Measurements from ENCODE around the gene LLCFC1.
A peak's percentile ranks its signal among the peaks of the same experiment; 100 is the strongest.

The LLCFC1 gene

DNA sequence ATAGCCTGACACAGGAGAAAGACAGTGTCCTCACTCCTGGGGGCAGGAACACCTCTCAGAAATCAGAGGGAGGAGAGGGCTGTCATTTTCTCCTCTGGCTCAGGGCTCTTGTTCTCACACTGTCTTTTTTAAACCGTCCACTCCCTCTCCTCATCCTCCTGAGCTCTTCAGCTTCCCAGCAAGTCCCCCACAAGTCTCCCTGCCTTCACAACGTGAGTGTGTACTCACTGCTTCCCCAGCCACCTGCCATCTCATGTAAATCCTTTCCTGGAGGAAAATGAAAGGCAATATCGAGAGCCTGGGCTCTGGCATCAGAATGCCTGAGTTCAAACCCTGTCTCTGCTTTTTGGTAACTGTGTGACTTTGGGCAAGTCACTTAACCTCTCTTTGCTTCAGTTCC, 5.7 kb downstream of the LLCFC1 start:
- Histone ChIP-seq H3K36me3 (ENCODE audit: insufficient read depth, low read length) (no peaks in the 10 kb centered on the region), H3K9me3 (ENCODE audit: insufficient read depth, low read depth, low read length) (no peaks in the 10 kb centered on the region), H3K9ac (ENCODE audit: low read depth, low read length) (no peak overlapping the region), H3K4me3 (ENCODE audit: low read length) (no peak overlapping the region), H3K27ac (ENCODE audit: low read depth, low read length) (no peak overlapping the region), H3K4me1 (ENCODE audit: insufficient read depth, low read length) (no peaks in the 10 kb centered on the region), H3K27me3 (ENCODE audit: insufficient read depth, low read length) (no peaks in the 10 kb centered on the region)
- WGBS = 86% methylated on average over 3 of the region's 3 CpGs

DNA sequence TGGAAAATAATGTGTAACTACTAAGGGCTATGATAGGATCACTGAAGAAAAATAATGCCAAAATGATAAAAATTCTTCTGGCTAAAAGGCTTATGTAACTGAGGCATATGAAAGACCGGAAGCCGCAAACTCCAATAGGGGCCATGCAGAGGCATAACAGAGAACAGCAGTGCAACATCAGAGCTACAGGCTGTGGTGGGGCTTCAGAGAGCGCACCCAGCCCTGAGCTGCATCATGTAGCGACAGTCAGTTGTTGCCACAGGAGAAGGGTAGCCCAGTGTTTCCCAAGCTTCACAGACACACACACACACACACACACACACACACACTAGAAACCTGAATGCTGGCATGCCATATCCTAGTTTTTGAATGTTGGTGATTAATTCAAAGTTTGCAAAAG, 9.3 kb downstream of the LLCFC1 start:
- Histone ChIP-seq H3K4me3 (ENCODE audit: low read length) (no peak overlapping the region), H3K27me3 (ENCODE audit: insufficient read depth, low read length) (no peaks in the 10 kb centered on the region), H3K4me1 (ENCODE audit: insufficient read depth, low read length) (no peaks in the 10 kb centered on the region), H3K9me3 (ENCODE audit: insufficient read depth, low read depth, low read length) (no peaks in the 10 kb centered on the region), H3K27ac (ENCODE audit: low read depth, low read length) (no peak overlapping the region), H3K9ac (ENCODE audit: low read depth, low read length) (no peak overlapping the region), H3K36me3 (ENCODE audit: insufficient read depth, low read length) (no peaks in the 10 kb centered on the region)
- 92% methylated on average over 4 of the region's 4 CpGs for WGBS

DNA sequence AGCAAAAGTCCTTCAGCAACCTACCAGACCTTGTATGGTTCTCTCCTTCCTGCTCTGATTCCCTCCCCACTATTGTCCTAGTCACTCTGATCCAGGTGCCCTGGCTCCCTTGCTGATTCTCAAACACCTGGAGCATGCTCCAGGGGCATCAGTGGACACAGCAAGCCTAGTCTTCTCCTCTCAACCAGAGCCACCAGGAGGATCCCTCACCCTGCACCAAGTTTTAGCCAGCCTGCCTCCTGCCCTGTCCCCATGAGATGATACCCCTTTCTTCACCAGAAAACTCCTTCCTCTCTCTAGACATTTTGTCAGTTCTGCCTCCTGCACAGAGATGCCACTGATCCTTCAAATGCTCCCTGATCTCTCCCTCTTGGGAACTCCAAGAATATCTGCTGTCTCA, 11.0 kb downstream of the LLCFC1 start:
- Histone ChIP-seq H3K4me1 (ENCODE audit: insufficient read depth, low read length) (no peaks in the 10 kb centered on the region), H3K9ac (ENCODE audit: low read depth, low read length) (no peak overlapping the region), H3K9me3 (ENCODE audit: insufficient read depth, low read depth, low read length) (peaks cover 6% of the 10 kb centered on the region), H3K27ac (ENCODE audit: low read depth, low read length) (no peak overlapping the region), H3K4me3 (ENCODE audit: low read length) (no peak overlapping the region), H3K27me3 (ENCODE audit: insufficient read depth, low read length) (no peaks in the 10 kb centered on the region), H3K36me3 (ENCODE audit: insufficient read depth, low read length) (no peaks in the 10 kb centered on the region)

DNA sequence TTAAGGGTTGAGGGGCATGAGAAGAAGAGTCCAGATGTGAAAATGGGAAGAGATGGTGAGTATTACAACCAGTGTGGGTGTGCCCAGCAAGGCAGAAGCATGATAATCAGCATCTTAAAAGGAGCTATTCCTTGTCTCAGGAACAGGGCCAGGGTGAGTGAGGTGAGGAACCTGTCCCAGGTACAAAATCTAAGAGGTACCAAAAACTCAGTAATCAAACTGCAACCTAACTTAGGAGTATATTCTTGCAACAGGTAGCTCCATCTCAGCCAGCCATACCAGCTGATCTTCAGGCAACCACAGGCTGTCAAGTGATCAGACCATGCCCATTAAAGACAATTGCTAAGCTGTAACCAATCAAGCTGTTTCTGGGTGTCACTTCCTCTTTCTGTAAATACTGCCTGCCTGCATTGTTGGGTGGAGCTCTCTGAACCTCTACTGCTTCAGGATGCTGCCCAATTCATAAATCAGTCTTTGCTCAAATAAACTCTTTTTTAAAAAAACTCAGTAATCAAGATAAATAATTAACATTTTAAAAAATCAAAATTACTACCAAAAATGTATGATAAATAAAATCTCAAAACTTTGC, 15.5 kb downstream of the LLCFC1 start:
- no peak overlapping the region for H3K9ac ChIP-seq (ENCODE audit: low read depth, low read length)
- no peaks in the 10 kb centered on the region for H3K36me3 ChIP-seq (ENCODE audit: insufficient read depth, low read length)
- H3K4me1 ChIP-seq (ENCODE audit: insufficient read depth, low read length) = peaks cover 28% of the 10 kb centered on the region
- no peaks in the 10 kb centered on the region for H3K27me3 ChIP-seq (ENCODE audit: insufficient read depth, low read length)
- H3K4me3 ChIP-seq (ENCODE audit: low read length) = no peak overlapping the region
- H3K9me3 ChIP-seq (ENCODE audit: insufficient read depth, low read depth, low read length) = peaks cover 11% of the 10 kb centered on the region
- H3K27ac ChIP-seq (ENCODE audit: low read depth, low read length) = no peak overlapping the region

DNA sequence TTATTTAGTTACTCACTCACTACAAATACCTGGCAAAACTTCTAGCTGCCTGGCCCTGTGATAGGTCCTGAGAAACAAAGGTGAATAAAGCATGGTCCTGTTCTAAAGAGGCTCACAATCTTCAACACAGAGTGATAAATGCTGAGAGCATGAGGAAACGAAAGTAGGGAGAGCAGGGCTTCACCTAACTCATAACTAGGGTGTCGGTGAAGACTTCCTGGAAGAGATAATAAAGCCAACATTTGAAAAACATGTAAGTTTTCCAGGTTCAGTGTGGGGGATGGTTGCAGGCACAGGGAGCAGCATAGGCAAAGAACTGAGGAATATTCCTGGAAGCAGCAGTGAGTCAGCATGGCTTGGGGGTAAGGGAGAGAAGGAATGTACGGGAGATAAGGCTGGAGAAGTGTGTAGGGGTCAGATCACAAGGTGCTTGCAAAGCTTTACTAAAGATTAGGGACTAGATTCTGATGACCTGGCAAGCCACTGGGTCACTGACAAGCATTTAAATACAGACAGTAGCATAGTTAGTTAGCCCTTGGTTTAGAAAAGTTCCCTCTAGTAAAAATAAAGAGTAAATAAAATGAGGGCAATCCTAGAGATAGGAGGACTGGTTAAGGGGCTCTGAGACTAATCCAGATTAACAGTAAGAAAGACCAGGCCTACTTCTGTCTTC, 17.8 kb downstream of the LLCFC1 start:
- H3K9ac ChIP-seq (ENCODE audit: low read depth, low read length) = no peak overlapping the region

DNA sequence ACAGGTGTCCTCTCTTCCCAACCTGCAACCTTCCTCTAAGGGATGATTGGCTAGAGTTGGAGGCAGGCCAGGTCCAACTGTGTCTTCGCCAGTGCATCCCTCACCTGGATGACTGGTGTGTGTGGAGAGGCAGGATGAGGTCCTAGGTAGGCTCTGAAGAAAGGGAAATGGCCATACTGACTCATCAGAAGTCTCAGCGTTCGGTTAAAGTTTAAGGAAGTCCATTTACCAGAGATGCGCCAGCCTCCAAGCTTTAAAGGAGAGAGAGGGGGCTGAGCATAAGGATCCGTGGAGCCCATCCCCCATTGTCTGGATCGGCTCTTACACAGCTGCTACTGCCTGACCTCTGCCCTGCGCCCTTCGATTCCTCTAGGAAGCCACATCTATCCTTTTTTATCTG, 18.4 kb downstream of the LLCFC1 start:
- H3K36me3 ChIP-seq (ENCODE audit: insufficient read depth, low read length) = no peaks in the 10 kb centered on the region
- WGBS = 81% methylated on average over 8 of the region's 8 CpGs

More for the DNA sequence above, 17.8 kb downstream of the LLCFC1 start:
- no peak overlapping the region for H3K4me3 ChIP-seq (ENCODE audit: low read length)
- no peak overlapping the region; the same call in 1 of the 2 replicates for H3K27ac ChIP-seq (ENCODE audit: low read depth, low read length)
- peaks cover 11% of the 10 kb centered on the region for H3K9me3 ChIP-seq (ENCODE audit: insufficient read depth, low read depth, low read length)
- peaks cover 36% of the 10 kb centered on the region for H3K4me1 ChIP-seq (ENCODE audit: insufficient read depth, low read length)
- 80% methylated on average over 3 of the region's 3 CpGs for WGBS
- H3K27me3 ChIP-seq (ENCODE audit: insufficient read depth, low read length) = no peaks in the 10 kb centered on the region
- no peaks in the 10 kb centered on the region for H3K36me3 ChIP-seq (ENCODE audit: insufficient read depth, low read length)

DNA sequence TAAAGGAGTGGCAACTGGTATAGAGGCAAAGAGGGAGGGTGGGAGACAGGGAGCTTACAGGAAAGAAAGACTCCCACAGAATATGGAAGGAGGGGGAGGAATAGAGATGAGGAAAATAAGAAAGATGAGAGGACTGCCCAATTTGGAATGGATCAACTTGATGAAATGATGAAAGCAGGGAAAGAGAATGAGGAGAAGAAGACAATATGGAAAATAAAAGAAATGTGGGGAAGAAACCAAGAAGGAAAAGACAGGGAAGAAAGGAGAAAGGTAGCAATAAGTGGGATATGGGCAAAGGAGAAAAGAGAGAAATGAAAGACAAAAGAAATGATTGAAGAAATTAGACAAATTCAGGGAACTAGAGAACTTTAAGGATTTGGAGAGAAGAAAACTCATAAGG, 19.9 kb downstream of the LLCFC1 start:
- no peaks in the 10 kb centered on the region for H3K36me3 ChIP-seq (ENCODE audit: insufficient read depth, low read length)
- H3K9ac ChIP-seq (ENCODE audit: low read depth, low read length) = no peak overlapping the region
- H3K27ac ChIP-seq (ENCODE audit: low read depth, low read length) = peak overlapping the region; percentile 34; the same call in 1 of the 2 replicates
- H3K4me1 ChIP-seq (ENCODE audit: insufficient read depth, low read length) = peaks cover 49% of the 10 kb centered on the region
- H3K27me3 ChIP-seq (ENCODE audit: insufficient read depth, low read length) = no peaks in the 10 kb centered on the region
- H3K9me3 ChIP-seq (ENCODE audit: insufficient read depth, low read depth, low read length) = peaks cover 11% of the 10 kb centered on the region
- no peak overlapping the region for H3K4me3 ChIP-seq (ENCODE audit: low read length)

More for the DNA sequence above, 18.4 kb downstream of the LLCFC1 start:
- Histone ChIP-seq H3K27ac (ENCODE audit: low read depth, low read length) (no peak overlapping the region), H3K27me3 (ENCODE audit: insufficient read depth, low read length) (no peaks in the 10 kb centered on the region), H3K9me3 (ENCODE audit: insufficient read depth, low read depth, low read length) (peaks cover 11% of the 10 kb centered on the region), H3K9ac (ENCODE audit: low read depth, low read length) (no peak overlapping the region), H3K4me1 (ENCODE audit: insufficient read depth, low read length) (peaks cover 42% of the 10 kb centered on the region), H3K4me3 (ENCODE audit: low read length) (no peak overlapping the region)

DNA sequence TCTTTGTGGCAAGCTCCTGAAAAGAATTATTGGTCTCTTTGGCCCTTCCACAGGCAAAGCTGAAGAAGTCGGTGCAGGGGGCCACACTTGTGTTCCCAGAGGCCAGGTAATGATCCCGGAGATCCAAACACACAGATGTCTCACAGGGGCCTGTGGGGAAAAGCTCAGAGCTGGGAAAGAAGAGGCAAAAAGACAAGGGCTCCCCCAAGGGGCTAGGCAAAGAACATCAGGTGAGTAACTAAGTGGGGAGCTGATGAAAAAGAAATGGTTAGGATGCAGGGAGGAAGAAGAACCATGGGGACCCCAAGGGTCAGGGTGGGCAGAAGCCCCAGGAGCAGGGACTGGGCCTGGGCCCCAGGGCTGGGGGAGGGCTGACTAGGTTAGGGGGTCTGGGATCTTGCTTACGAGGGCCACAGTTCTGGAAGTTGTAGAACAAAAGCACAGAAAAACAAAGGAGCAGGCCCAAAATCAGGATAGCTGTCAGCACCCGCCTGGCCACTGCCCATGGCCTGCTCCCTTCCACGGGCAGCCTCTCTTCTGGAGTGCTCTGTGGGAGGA, 21.8 kb downstream of the LLCFC1 start:
- H3K27me3 ChIP-seq (ENCODE audit: insufficient read depth, low read length) = no peaks in the 10 kb centered on the region
- no peak overlapping the region for H3K4me3 ChIP-seq (ENCODE audit: low read length)
- WGBS = 91% methylated on average over 5 of the region's 5 CpGs
- H3K36me3 ChIP-seq (ENCODE audit: insufficient read depth, low read length) = no peaks in the 10 kb centered on the region
- H3K4me1 ChIP-seq (ENCODE audit: insufficient read depth, low read length) = peaks cover 49% of the 10 kb centered on the region
- 0 out of 2 replicates have a peak, but pooled peaks cover 1% of the 10 kb centered on the region for H3K9me3 ChIP-seq (ENCODE audit: insufficient read depth, low read depth, low read length)
- no peak overlapping the region for H3K9ac ChIP-seq (ENCODE audit: low read depth, low read length)
- H3K27ac ChIP-seq (ENCODE audit: low read depth, low read length) = no peak overlapping the region

DNA sequence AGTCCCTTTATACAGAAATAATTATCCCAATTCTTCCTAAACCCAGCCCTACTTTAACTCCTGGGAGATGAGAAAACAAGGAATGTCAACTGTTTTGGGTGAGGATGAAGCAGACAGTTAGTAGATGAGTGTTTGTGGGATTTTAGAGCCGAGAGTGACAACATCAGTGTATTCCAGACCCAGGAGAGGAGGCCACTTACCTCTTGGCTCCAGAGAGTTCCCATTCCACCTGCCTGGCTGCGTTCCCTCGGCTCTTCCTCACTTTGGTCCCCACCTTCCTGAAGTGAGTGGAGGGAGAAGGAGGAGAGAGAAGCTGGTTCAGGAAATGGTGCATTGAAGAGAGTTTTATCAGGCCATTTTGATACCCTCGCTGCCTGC, 22.3 kb downstream of the LLCFC1 start:
- H3K36me3 ChIP-seq (ENCODE audit: insufficient read depth, low read length) = no peaks in the 10 kb centered on the region
- H3K4me3 ChIP-seq (ENCODE audit: low read length) = 0 out of 2 replicates have a peak overlapping the region, but pooled peaks have one; percentile 15
- peaks cover 48% of the 10 kb centered on the region for H3K4me1 ChIP-seq (ENCODE audit: insufficient read depth, low read length)
- H3K27ac ChIP-seq (ENCODE audit: low read depth, low read length) = no peak overlapping the region
- H3K27me3 ChIP-seq (ENCODE audit: insufficient read depth, low read length) = no peaks in the 10 kb centered on the region
- no peak overlapping the region for H3K9ac ChIP-seq (ENCODE audit: low read depth, low read length)
- WGBS = 88% methylated on average over 4 of the region's 4 CpGs
- no peaks in the 10 kb centered on the region for H3K9me3 ChIP-seq (ENCODE audit: insufficient read depth, low read depth, low read length)

DNA sequence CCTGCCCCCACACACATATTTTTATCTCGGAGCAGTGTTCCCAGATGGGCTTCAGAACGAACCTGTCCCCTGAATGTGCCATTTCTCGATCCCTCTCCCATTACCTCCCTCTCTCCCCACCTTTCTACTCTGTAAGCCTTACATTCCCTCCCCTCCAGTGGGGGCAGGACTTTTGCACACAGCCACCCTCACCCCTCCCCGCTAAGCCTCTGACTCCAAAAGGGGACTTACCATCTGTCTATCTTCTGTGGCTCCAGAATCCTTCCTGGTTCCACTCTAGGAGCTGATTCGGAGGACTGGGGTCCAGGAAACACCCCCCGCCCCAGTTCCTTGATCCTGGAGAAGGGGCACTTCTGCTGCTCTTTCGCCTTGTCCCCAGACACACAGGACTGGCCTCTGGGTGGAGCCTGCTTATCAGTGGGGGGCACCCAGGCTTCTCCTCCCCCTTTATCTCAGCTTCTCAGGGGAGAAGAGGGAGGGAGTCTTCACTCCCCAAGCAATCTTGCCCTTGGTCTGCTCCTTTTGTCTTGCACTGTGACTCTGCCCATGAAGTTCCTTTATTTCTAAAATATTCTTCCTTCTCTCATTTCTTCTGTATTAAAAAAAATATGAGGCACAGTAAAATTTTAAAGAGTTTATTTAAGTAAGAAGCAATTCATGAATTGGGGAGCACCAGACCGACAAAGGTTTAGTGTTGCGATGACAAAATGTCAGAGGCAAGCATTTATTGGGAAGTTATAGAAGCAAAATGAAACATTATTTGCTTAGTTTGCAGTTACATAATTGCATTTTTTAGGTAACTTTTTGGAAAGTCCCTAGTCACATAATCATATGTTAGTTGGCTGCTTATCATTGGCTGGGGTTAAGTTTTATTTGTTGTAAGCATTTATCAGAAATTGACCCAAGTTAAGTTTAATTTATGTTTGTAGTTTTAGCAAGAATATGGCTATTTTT, 23.0 kb downstream of the LLCFC1 start, which contains the start of gene KEL:
Gene KEL, minus strand, starts transcription at position 391 of the 954 bp plus-strand sequence. Its CDS starts 157 bp downstream, at position 234.
- WGBS = 79% methylated on average over 9 of the region's 9 CpGs
- H3K27ac ChIP-seq (ENCODE audit: low read depth, low read length) = no peak within 1 kb of the TSS
- H3K9me3 ChIP-seq (ENCODE audit: insufficient read depth, low read depth, low read length) = no peaks in the 10 kb centered on the region
- H3K4me3 ChIP-seq (ENCODE audit: low read length) = 0 out of 2 replicates have a peak within 1 kb of the TSS, but pooled peaks have one; percentile 15
- H3K9ac ChIP-seq (ENCODE audit: low read depth, low read length) = no peak within 1 kb of the TSS
- H3K27me3 ChIP-seq (ENCODE audit: insufficient read depth, low read length) = no peaks in the 10 kb centered on the region
- no peaks in the 10 kb centered on the region for H3K36me3 ChIP-seq (ENCODE audit: insufficient read depth, low read length)
- peaks cover 41% of the 10 kb centered on the region for H3K4me1 ChIP-seq (ENCODE audit: insufficient read depth, low read length)

DNA sequence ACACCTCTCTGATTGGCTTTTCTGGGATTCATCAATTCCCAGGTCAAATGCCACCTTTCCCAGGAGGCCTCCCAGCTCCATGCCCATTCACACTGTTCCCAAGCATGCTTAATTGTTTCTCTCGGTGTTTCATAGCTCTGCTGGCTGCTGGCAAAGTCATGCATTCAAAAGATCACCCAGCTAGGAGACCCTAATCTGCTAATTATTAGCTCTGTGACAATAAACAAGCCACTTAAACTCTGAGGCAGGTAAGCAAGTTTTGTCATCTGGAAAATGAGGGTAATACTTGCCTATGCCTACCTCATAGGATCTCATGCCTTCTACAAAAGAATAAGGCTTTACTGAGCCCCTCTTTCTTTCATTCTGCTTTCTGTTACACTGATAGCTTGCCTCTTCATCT, 23.7 kb downstream of the LLCFC1 start:
- Histone ChIP-seq H3K4me1 (ENCODE audit: insufficient read depth, low read length) (peaks cover 34% of the 10 kb centered on the region), H3K27ac (ENCODE audit: low read depth, low read length) (no peak overlapping the region), H3K27me3 (ENCODE audit: insufficient read depth, low read length) (no peaks in the 10 kb centered on the region), H3K36me3 (ENCODE audit: insufficient read depth, low read length) (no peaks in the 10 kb centered on the region), H3K4me3 (ENCODE audit: low read length) (no peak overlapping the region), H3K9ac (ENCODE audit: low read depth, low read length) (no peak overlapping the region), H3K9me3 (ENCODE audit: insufficient read depth, low read depth, low read length) (no peaks in the 10 kb centered on the region)
- WGBS = 29% methylated on average over 1 of the region's 1 CpG
